HEK293 (cell line): Measurements from ENCODE around the gene PEPD.

Experiments
- CTCF ChIP-seq: fragments of 450-650 bp; formaldehyde crosslinking; IDR thresholded peaks from 2 replicates; pipeline ENCODE4 v1.5.1; 2016; ENCODE audit warnings: missing biosample characterization, missing genetic modification characterization
- SETDB1 ChIP-seq: IDR thresholded peaks from one replicate; pipeline ENCODE4 v1.6.1; 2017; ENCODE audit warnings: mild to moderate bottlenecking, low read length, moderate library complexity, mixed read lengths; ENCODE audit not compliant: insufficient read length
- ZBTB8A ChIP-seq: fragments of 450-650 bp; formaldehyde crosslinking; IDR thresholded peaks from 2 replicates; pipeline ENCODE4 v1.5.1; 2016; ENCODE audit warnings: missing biosample characterization, missing genetic modification characterization
- ZNF114 ChIP-seq: fragments of 450-650 bp; formaldehyde crosslinking; IDR thresholded peaks from 2 replicates; pipeline ENCODE4 v1.5.0; 2017; ENCODE audit warnings: missing biosample characterization, missing genetic modification characterization
- ZNF324 ChIP-seq: fragments of 450-650 bp; formaldehyde crosslinking; IDR thresholded peaks from 2 replicates; pipeline ENCODE4 v1.5.1; 2016; ENCODE audit warnings: missing biosample characterization, missing genetic modification characterization
- ZNF335 ChIP-seq: fragments of 450-650 bp; formaldehyde crosslinking; conservative IDR thresholded peaks from 2 replicates; pipeline ENCODE4 v1.5.1; 2016; ENCODE audit warnings: missing biosample characterization, missing genetic modification characterization
- ZNF416 ChIP-seq: fragments of 450-650 bp; formaldehyde crosslinking; IDR thresholded peaks from 2 replicates; pipeline ENCODE4 v1.5.1; 2016; ENCODE audit warnings: missing biosample characterization, missing genetic modification characterization
- ZNF423 ChIP-seq: fragments of 450-650 bp; formaldehyde crosslinking; IDR thresholded peaks from 2 replicates; pipeline ENCODE4 v1.5.1; 2016; ENCODE audit warnings: missing biosample characterization, missing genetic modification characterization
- ZNF48 ChIP-seq: fragments of 450-650 bp; formaldehyde crosslinking; IDR thresholded peaks from 2 replicates; pipeline ENCODE4 v1.5.1; 2016; ENCODE audit warnings: missing biosample characterization, missing genetic modification characterization
- ZNF704 ChIP-seq: fragments of 450-650 bp; formaldehyde crosslinking; IDR thresholded peaks from 2 replicates; pipeline ENCODE4 v1.5.1; 2016; ENCODE audit warnings: missing biosample characterization, missing genetic modification characterization
- TF ChIP-seq, protein P1 (sequence below): fragments of 450-650 bp; formaldehyde crosslinking; IDR thresholded peaks from 2 replicates; pipeline ENCODE4 v1.5.1; 2016; ENCODE audit warnings: missing biosample characterization, missing genetic modification characterization

GRCh38 chr19:33527125-33527524 lies 5.5 kb upstream of the PEPD start:
- TF ChIP-seq ZBTB8A (tag by site-specific recombination) (no peak), ZNF704 (tag by site-specific recombination) (no peak), ZNF48 (no peak), ZNF416 (tag by site-specific recombination) (no peak), SETDB1 (no peak), CTCF (tag by site-specific recombination) (no peak), ZNF423 (tag by site-specific recombination) (no peak), ZNF324 (tag by site-specific recombination) (no peak), ZNF114 (tag by site-specific recombination) (no peak), ZNF335 (no peak)
- TF ChIP-seq, protein P1, sequence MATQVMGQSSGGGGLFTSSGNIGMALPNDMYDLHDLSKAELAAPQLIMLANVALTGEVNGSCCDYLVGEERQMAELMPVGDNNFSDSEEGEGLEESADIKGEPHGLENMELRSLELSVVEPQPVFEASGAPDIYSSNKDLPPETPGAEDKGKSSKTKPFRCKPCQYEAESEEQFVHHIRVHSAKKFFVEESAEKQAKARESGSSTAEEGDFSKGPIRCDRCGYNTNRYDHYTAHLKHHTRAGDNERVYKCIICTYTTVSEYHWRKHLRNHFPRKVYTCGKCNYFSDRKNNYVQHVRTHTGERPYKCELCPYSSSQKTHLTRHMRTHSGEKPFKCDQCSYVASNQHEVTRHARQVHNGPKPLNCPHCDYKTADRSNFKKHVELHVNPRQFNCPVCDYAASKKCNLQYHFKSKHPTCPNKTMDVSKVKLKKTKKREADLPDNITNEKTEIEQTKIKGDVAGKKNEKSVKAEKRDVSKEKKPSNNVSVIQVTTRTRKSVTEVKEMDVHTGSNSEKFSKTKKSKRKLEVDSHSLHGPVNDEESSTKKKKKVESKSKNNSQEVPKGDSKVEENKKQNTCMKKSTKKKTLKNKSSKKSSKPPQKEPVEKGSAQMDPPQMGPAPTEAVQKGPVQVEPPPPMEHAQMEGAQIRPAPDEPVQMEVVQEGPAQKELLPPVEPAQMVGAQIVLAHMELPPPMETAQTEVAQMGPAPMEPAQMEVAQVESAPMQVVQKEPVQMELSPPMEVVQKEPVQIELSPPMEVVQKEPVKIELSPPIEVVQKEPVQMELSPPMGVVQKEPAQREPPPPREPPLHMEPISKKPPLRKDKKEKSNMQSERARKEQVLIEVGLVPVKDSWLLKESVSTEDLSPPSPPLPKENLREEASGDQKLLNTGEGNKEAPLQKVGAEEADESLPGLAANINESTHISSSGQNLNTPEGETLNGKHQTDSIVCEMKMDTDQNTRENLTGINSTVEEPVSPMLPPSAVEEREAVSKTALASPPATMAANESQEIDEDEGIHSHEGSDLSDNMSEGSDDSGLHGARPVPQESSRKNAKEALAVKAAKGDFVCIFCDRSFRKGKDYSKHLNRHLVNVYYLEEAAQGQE (tag by site-specific recombination) = no peak
